GM12801 (cell line): Measurements from ENCODE around the gene MPP4.

Experiments
- CTCF ChIP-seq: IDR thresholded peaks from one replicate; pipeline ENCODE4 v1.5.1; 2011; ENCODE audit warnings: control low read depth; ENCODE audit not compliant: insufficient read length; ENCODE audit errors: extremely low read depth

The MPP4 gene

GRCh38 chr2:201674298-201674697, 24.1 kb downstream of the MPP4 start:
- no peak for TF ChIP-seq CTCF

- no peak for TF ChIP-seq CTCF
These were observed 24.9 kb downstream of the MPP4 start for GRCh38 chr2:201673546-201673945.

- TF ChIP-seq CTCF = no peak
These were observed 28.6 kb downstream of the MPP4 start for GRCh38 chr2:201669865-201670264.

- TF ChIP-seq CTCF = no peak
These were observed 30.0 kb downstream of the MPP4 start for GRCh38 chr2:201668402-201668910.

GRCh38 chr2:201664334-201664733, 34.1 kb downstream of the MPP4 start:
- no peak for TF ChIP-seq CTCF

- TF ChIP-seq CTCF = no peak
These were observed 37.1 kb downstream of the MPP4 start for GRCh38 chr2:201661366-201661765.

- TF ChIP-seq CTCF = no peak
These were observed 38.0 kb downstream of the MPP4 start for GRCh38 chr2:201660293-201660895.
